Stimulated activated naive CD8-positive, alpha-beta T cell treated with anti-CD3 and anti-CD28 coated beads, Interleukin-15, amount 100 ng/mL, for 72 hours (primary cell): ENCODE results near the gene TRIM9.

Experiments used
- ATAC-seq: fragments of 150-1000 bp; cut with Tn5 transposase; 2 replicates; pipeline ENCODE4 v1.10.0; 2021; ENCODE audit warnings: mild to moderate bottlenecking, moderate library complexity
- DNase-seq, 2 donors: peaks; one replicate each; pipeline ENCODE4 v3.0.0; 2021 to 2022
- H3K27ac Mint-ChIP-seq, 2 donors: one replicate each; pipeline ENCODE4 v1.8.0; 2022; ENCODE audit warnings: mild to moderate bottlenecking in 2 of 2, mixed read lengths in 2 of 2, moderate library complexity in 2 of 2
- H3K27me3 Mint-ChIP-seq: one replicate; pipeline ENCODE4 v1.8.0; 2022; ENCODE audit warnings: mixed read lengths
- H3K4me1 Mint-ChIP-seq: one replicate; pipeline ENCODE4 v1.8.0; 2022; ENCODE audit warnings: mild to moderate bottlenecking, mixed read lengths
- H3K4me3 Mint-ChIP-seq, 2 donors: one replicate each; pipeline ENCODE4 v1.8.0; 2022; ENCODE audit warnings: mild to moderate bottlenecking in 2 of 2, mixed read lengths in 2 of 2, moderate library complexity in 1 of 2
- H3K9me3 Mint-ChIP-seq, 2 donors: one replicate each; pipeline ENCODE4 v1.8.0; 2022; ENCODE audit warnings: mixed read lengths in 2 of 2

The TRIM9 gene

GRCh38 chr14:51094901-51095853 is at the start of gene TRIM9:
TSS of gene TRIM9 (minus strand) at chr14:51095105. CDS start at chr14:51094939, 166 bp downstream.
- H3K4me1 Mint-ChIP-seq, result peaks cover 39% of the 10 kb centered on the region
- no peaks in the 10 kb centered on the region for H3K9me3 Mint-ChIP-seq
- H3K4me3 Mint-ChIP-seq, result peak within 1 kb of the TSS; percentile 93 to 96
- ATAC-seq, result peak; percentile 95
- H3K27ac Mint-ChIP-seq, result peak within 1 kb of the TSS; percentile 90 to 94
- peak; percentile 95 to 96 for DNase-seq
- H3K27me3 Mint-ChIP-seq, result peaks cover 8% of the 10 kb centered on the region

DNA sequence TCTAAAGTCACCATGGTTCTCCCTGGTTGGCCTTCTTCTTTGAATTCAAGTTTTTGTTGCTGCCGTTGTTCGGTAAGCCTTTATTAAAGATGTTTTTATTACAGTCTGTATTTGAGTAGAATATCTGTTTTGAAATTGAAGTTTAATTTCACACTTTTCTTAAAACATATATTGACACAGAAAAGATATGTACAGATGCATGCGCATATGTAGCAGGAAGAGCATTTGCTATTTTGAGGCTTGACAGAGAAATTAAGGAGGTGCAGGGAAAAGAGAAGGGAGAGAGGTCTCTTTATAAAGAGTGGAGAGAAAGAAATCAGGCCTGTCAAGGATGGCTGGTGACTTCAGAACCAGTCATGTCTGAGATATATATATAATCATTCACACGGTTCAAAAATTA is 46.0 kb upstream of the TRIM9 start:
- no peaks in the 10 kb centered on the region for H3K4me1 Mint-ChIP-seq
- H3K4me3 Mint-ChIP-seq, result no peak overlapping the region
- no peak for ATAC-seq

GRCh38 chr14:51140338-51140737 is 45.4 kb upstream of the TRIM9 start:
- H3K9me3 Mint-ChIP-seq, result peaks cover 0 to 9% of the 10 kb centered on the region in 2 donors
- H3K27me3 Mint-ChIP-seq, result no peaks in the 10 kb centered on the region
- no peak for DNase-seq
- H3K4me3 Mint-ChIP-seq, result no peak overlapping the region
- H3K27ac Mint-ChIP-seq, result no peak overlapping the region
- ATAC-seq, result no peak
- H3K4me1 Mint-ChIP-seq, result no peaks in the 10 kb centered on the region

More for the DNA sequence above, 46.0 kb upstream of the TRIM9 start:
- Mint-ChIP-seq H3K9me3 (peaks cover 0 to 9% of the 10 kb centered on the region in 2 donors), H3K27ac (no peak overlapping the region), H3K27me3 (no peaks in the 10 kb centered on the region)
- no peak for DNase-seq

DNA sequence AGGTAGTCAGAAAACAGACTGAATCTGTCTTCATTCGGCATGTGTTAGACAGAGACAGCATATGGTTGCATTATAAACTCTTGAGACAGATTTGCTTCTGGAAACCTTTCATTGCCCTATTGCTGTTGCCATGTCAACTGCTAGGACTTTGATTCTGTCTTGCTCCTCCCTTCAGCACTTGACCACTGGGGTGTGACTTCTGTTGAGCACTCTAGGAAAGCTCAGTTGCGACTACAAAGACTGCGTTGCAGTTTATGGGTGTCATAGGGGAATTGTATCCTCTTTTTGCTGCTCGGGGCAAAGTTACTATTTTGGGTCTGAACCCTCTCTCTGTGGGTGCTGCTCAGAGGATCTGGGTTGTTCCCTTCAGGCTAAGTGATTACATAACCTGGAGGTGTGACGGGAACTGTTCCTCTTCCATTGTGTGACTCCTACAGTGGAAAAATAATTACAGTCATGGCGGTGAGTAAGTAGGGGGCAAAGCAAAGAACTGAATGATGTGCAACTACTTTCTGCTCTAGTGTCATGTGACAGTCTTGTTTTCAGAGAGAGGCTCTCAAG is 44.3 kb upstream of the TRIM9 start:
- no peak overlapping the region for H3K27ac Mint-ChIP-seq
- H3K9me3 Mint-ChIP-seq, result peaks cover 5 to 9% of the 10 kb centered on the region in 2 donors
- no peak for DNase-seq
- no peaks in the 10 kb centered on the region for H3K4me1 Mint-ChIP-seq
- H3K27me3 Mint-ChIP-seq, result no peaks in the 10 kb centered on the region
- no peak overlapping the region for H3K4me3 Mint-ChIP-seq
- no peak for ATAC-seq

GRCh38 chr14:51138404-51139103 is 43.6 kb upstream of the TRIM9 start:
- H3K9me3 Mint-ChIP-seq, result peaks cover 8 to 9% of the 10 kb centered on the region in 2 donors
- no peaks in the 10 kb centered on the region for H3K4me1 Mint-ChIP-seq
- H3K4me3 Mint-ChIP-seq, result no peak overlapping the region
- no peaks in the 10 kb centered on the region for H3K27me3 Mint-ChIP-seq
- H3K27ac Mint-ChIP-seq, result no peak overlapping the region
- DNase-seq (no peak), ATAC-seq (no peak)

DNA sequence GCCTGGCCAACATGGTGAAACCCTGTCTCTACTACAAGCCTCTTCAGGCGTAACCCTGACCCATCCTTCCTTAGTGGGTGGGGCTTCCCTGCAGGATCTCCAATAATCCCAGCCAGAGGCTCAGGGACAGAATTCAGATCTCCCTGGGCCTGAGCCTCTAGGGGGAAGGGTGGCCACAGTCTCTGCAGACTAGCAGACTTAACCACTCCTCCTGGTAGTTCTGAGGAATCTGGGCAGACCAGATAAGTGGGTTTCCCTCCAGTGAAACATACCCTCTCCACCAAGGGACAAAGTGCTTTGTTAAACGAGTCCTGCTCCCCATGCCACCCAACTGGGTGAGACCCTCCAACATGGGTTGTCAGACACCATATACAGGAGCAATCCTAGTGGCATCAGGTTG is 36.6 kb upstream of the TRIM9 start:
- Mint-ChIP-seq H3K9me3 (peaks cover 20 to 29% of the 10 kb centered on the region in 2 donors), H3K27me3 (peaks cover 9% of the 10 kb centered on the region)
- DNase-seq, result no peak

GRCh38 chr14:51129130-51129529 is 34.2 kb upstream of the TRIM9 start:
- DNase-seq, result no peak
- Mint-ChIP-seq H3K9me3 (peaks cover 13 to 29% of the 10 kb centered on the region in 2 donors), H3K4me1 (no peaks in the 10 kb centered on the region), H3K27ac (peak overlapping the region in 1 of 2 donors; percentile 21), H3K27me3 (peaks cover 9% of the 10 kb centered on the region), H3K4me3 (no peak overlapping the region)
- ATAC-seq, result no peak

More for the DNA sequence above, 36.6 kb upstream of the TRIM9 start:
- Mint-ChIP-seq H3K27ac (no peak overlapping the region), H3K4me1 (no peaks in the 10 kb centered on the region), H3K4me3 (no peak overlapping the region)
- ATAC-seq, result no peak

DNA sequence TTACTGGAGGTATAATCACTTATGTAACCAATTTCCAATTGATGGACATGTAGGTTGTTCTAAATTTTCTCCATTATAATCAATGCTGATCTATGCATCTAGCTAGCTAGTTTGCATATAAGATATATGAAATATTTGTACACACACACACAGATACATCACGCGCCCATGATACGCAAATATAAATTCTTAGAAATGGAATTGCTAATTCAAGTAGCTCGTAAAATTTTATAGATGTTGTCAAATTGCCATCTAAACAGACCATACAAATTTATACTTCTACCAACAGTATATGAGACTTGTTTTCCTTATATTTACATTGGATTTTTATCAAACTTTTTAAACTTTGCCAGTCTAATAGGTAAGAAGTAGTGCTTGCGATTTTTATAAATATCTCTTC is 29.1 kb upstream of the TRIM9 start:
- no peak for ATAC-seq
- Mint-ChIP-seq H3K27me3 (peaks cover 9% of the 10 kb centered on the region), H3K4me1 (no peaks in the 10 kb centered on the region), H3K4me3 (no peak overlapping the region), H3K9me3 (peaks cover 0 to 8% of the 10 kb centered on the region in 2 donors), H3K27ac (no peak overlapping the region)
- DNase-seq, result no peak

DNA sequence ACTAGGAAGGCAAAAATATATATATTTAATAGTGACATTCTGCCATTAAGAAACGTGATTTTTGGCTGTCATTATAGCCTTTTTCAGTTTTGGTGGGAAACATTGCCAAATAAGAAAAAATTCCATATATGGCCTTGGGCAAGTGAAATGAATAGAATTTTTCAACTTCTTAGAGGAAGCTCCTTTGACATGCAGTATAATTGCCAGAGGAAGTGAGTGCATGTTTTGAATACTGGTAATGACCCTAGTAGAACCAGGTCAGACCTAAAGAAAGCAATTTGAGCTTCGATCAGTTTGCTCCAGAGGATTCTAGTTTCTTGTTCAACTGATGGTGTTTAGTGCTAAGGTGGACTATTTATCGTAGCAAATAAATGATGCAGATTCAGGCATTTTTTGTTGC is 26.2 kb upstream of the TRIM9 start:
- Mint-ChIP-seq H3K27ac (no peak overlapping the region), H3K27me3 (no peaks in the 10 kb centered on the region), H3K4me1 (no peaks in the 10 kb centered on the region), H3K4me3 (no peak overlapping the region), H3K9me3 (peaks cover 0 to under 1% of the 10 kb centered on the region in 2 donors)
- DNase-seq (no peak), ATAC-seq (no peak)

- Mint-ChIP-seq H3K4me1 (no peaks in the 10 kb centered on the region), H3K4me3 (no peak overlapping the region), H3K27me3 (no peaks in the 10 kb centered on the region), H3K27ac (no peak overlapping the region), H3K9me3 (no peaks in the 10 kb centered on the region)
- DNase-seq (no peak), ATAC-seq (no peak)
These were observed 24.6 kb upstream of the TRIM9 start for GRCh38 chr14:51119411-51120051.

DNA sequence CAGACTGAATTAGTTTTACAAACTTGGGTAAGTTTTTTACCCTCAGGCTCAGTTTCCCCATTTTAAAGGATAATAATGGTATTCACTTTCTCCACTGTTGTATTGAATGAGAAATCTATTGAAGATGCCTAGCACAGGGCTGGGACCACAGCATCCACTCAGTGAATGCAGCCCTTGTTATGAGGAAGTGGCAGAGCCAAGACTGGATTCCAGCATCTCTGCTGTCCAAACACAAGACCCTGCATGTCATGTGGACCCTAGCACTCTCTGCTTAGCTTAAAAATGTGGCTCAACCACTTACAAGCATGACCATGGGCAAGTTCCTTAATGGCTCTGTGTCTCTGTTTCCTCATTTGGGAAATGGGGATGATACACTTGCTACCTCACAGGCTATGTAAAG is 24.1 kb upstream of the TRIM9 start:
- DNase-seq, result no peak
- Mint-ChIP-seq H3K4me3 (no peak overlapping the region), H3K4me1 (no peaks in the 10 kb centered on the region), H3K27ac (no peak overlapping the region), H3K9me3 (no peaks in the 10 kb centered on the region), H3K27me3 (no peaks in the 10 kb centered on the region)
- no peak for ATAC-seq

- H3K27me3 Mint-ChIP-seq, result no peaks in the 10 kb centered on the region
- H3K9me3 Mint-ChIP-seq, result no peaks in the 10 kb centered on the region
- H3K4me3 Mint-ChIP-seq, result no peak overlapping the region
- no peaks in the 10 kb centered on the region for H3K4me1 Mint-ChIP-seq
- ATAC-seq (no peak), DNase-seq (no peak)
- H3K27ac Mint-ChIP-seq, result no peak overlapping the region
These were observed 22.7 kb upstream of the TRIM9 start for GRCh38 chr14:51117593-51117992.

DNA sequence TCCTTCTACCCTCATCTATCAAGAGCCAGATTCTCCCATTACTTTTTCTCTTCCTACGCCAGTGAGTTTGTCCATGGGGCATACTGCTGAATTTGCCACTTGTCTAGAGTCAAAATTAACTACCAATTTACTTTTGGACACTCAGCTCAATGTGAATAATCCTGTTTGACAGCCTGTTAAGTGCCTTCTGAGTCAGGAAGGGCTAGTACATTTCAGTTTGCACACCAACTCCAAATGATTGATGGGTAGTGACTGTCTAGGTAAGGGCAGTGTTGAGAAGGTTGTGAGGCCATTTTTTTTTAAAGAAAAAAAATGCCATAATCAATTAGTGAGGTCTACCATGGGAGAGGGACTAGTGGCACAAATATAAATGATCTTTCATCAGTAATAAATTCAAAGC is 21.8 kb upstream of the TRIM9 start:
- H3K9me3 Mint-ChIP-seq, result no peaks in the 10 kb centered on the region
- no peak overlapping the region for H3K4me3 Mint-ChIP-seq
- ATAC-seq, result no peak
- no peaks in the 10 kb centered on the region for H3K4me1 Mint-ChIP-seq
- DNase-seq, result no peak
- H3K27me3 Mint-ChIP-seq, result no peaks in the 10 kb centered on the region
- peak overlapping the region in 1 of 2 donors; percentile 10 for H3K27ac Mint-ChIP-seq

DNA sequence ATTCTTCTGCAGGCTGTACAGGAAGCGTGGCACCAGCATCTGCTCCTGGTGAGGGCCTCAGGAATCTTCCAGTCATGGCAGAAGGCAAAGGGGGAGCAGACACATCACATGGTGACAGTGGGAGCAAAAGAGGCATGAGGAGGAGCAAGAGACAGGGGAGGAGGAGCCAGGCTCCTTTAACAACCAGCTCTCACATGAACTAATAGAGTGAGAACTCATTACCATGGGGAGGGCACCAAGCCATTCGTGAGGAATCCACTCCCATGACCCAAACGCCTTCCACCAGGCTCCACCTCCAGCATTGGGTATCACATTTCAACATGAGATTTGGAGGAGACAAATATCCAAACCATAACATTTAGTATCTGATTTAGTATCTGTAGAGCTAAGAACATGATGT is 14.7 kb upstream of the TRIM9 start:
- DNase-seq (no peak), ATAC-seq (no peak)
- Mint-ChIP-seq H3K4me1 (no peaks in the 10 kb centered on the region), H3K4me3 (no peak overlapping the region), H3K9me3 (no peaks in the 10 kb centered on the region), H3K27ac (no peak overlapping the region), H3K27me3 (no peaks in the 10 kb centered on the region)

DNA sequence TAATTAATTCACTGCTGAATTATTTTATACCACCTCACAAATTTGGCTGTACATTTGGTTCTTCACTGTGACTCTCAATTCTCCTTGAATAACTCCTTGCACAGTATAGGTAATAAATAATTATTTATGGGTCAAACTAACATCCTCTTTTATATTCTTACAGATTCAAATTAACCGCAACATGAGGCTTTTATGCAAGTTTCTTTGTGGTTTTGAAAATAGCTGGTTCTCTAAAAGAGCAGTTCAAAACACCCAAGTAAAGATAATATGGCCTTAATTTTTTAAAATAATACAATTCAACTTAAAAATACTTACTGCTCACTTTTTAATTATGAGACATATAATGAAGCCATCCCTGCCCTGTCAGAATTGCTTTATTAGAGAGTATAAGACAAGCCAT is 12.9 kb upstream of the TRIM9 start:
- no peaks in the 10 kb centered on the region for H3K4me1 Mint-ChIP-seq
- H3K4me3 Mint-ChIP-seq, result no peak overlapping the region
- ATAC-seq (no peak), DNase-seq (no peak)
- no peaks in the 10 kb centered on the region for H3K9me3 Mint-ChIP-seq
- peak overlapping the region; percentile 1 for H3K27ac Mint-ChIP-seq
- peaks cover 7% of the 10 kb centered on the region for H3K27me3 Mint-ChIP-seq
